HepG2 (cell line): ENCODE measurements around the gene ZDHHC14. TPM values are rescaled to one million over a fixed set of nuclear protein-coding genes. Genes with fewer than 3 reads are reported as not detected.

ENCODE experiments used
- ATAC-seq: fragments of 200-7000 bp; cut with Tn5 transposase; 3 replicates; pipeline ENCODE4 v1.9.1; 2020; ENCODE audit warnings: mild to moderate bottlenecking, moderate library complexity
- BruUV-seq: library from RNA; stranded (reverse); fragments of 400-500 nt; replicated peaks from 2 replicates; lab custom pipeline; 2021; lab: Mats Ljungman, UMichigan
- CTCF ChIA-PET: fragments of 300-600 bp; formaldehyde crosslinking; extraction: SDS; loops from one replicate; lab custom pipeline; 2021; ENCODE audit warnings: low total read pairs, inconsistent platforms, low intra/inter-chr PET ratio; lab: Yijun Ruan, JAX
- POLR2A ChIA-PET: fragments of 350-600 bp; sonication (Branson Sonifier 250); formaldehyde crosslinking; loops from one replicate; lab custom pipeline; 2020; ENCODE audit warnings: antibody characterized with exemption, inconsistent platforms; lab: Yijun Ruan, JAX
- DNase-seq: peaks from one replicate; pipeline ENCODE4 v3.0.0-alpha.2; 2015; ENCODE audit warnings: low spot score
- FAIRE-seq: peaks from 3 replicates; lab custom pipeline; 2011; peaks lifted over from hg19 to GRCh38; lab: Jason Lieb, UNC
- H2AFZ ChIP-seq: one replicate; pipeline ENCODE4 v1.6.1; 2011; ENCODE audit warnings: low read length, inconsistent platforms
- H3K27ac ChIP-seq: fragments of 300-600 bp; 3 replicates; pipeline ENCODE4 v1.8.0; 2011; ENCODE audit warnings: mixed run types, mild to moderate bottlenecking, mixed read lengths, low read length, inconsistent platforms; ENCODE audit not compliant: insufficient read depth; ENCODE audit errors: extremely low read length
- H3K27me3 ChIP-seq, 2 experiments: fragments of 200-600 bp in 1 of 2; 2 replicates in 1 of 2; 3 replicates in 1 of 2; pipeline versions ENCODE4 v1.6.0 to v1.8.0; 2011; ENCODE audit warnings: low read length in 2 of 2, mild to moderate bottlenecking in 2 of 2, moderate library complexity in 2 of 2, inconsistent platforms in 1 of 2; ENCODE audit not compliant: insufficient read depth in 2 of 2, control insufficient read depth in 1 of 2
- H3K36me3 ChIP-seq, 2 experiments: fragments of 200-600 bp in 1 of 2; replicated peaks in 1 of 2; 2 replicates in 1 of 2; 3 replicates in 1 of 2; pipeline versions ENCODE4 v1.5.1 to v1.8.0; 2011; ENCODE audit warnings: low read length in 2 of 2, inconsistent platforms in 1 of 2; ENCODE audit not compliant: insufficient read depth in 2 of 2, control insufficient read depth in 1 of 2
- H3K4me1 ChIP-seq: 2 replicates; pipeline ENCODE4 v1.5.1; 2012; ENCODE audit warnings: low read length, inconsistent platforms; ENCODE audit not compliant: insufficient read depth
- H3K4me2 ChIP-seq: 2 replicates; pipeline ENCODE4 v1.6.0; 2011; ENCODE audit warnings: low read depth, low read length, inconsistent platforms
- H3K4me3 ChIP-seq, 3 experiments: fragments of 200-600 bp in 1 of 3; sonication (generic), shearing (Covaris generic) in 1 of 3; replicated peaks in 1 of 3; 2 replicates each; pipeline ENCODE4 v1.5.1; 2011 to 2016; ENCODE audit warnings: low read length in 3 of 3, inconsistent platforms in 2 of 3, low read depth in 2 of 3, mild to moderate bottlenecking in 2 of 3, control low read depth in 1 of 3, mixed read lengths in 1 of 3; ENCODE audit not compliant: insufficient read depth in 1 of 3
- H3K79me2 ChIP-seq: one replicate; pipeline ENCODE4 v1.6.1; 2011; ENCODE audit warnings: low read length, inconsistent platforms; ENCODE audit not compliant: insufficient read depth
- H3K9ac ChIP-seq: 2 replicates; pipeline ENCODE4 v1.6.0; 2011; ENCODE audit warnings: mild to moderate bottlenecking, low read depth, low read length, inconsistent platforms; ENCODE audit not compliant: insufficient read depth
- H3K9me3 ChIP-seq: 2 replicates; pipeline ENCODE4 v1.5.1; 2012; ENCODE audit warnings: mild to moderate bottlenecking, low read length
- H4K20me1 ChIP-seq: 2 replicates; pipeline ENCODE4 v1.6.0; 2011; ENCODE audit warnings: inconsistent platforms, mild to moderate bottlenecking, low read length, moderate library complexity; ENCODE audit not compliant: insufficient read depth
- KLF13 ChIP-seq: sonication (generic); formaldehyde crosslinking; IDR thresholded peaks from 2 replicates; pipeline ENCODE4 v1.4.0; 2020; ENCODE audit warnings: mild to moderate bottlenecking, missing genetic modification reagents
- ZNF567 ChIP-seq: sonication (generic); formaldehyde crosslinking; IDR thresholded peaks from 2 replicates; pipeline ENCODE4 v1.8.1; 2023; ENCODE audit warnings: mild to moderate bottlenecking, missing genetic modification reagents, borderline replicate concordance
- WGBS: methylation state at CpG from one replicate; pipeline ENCODE4 v1.1.6; 2017; ENCODE audit warnings: low lambda C conversion rate; 5-methylcytosine and 5-hydroxymethylcytosine counted together
- in situ Hi-C: cut with HindIII; loops from 2 replicates; pipeline ENCODE4 v1.10.0; 2017; ENCODE audit warnings: low pct_unique_long_range_greater_than_20kb; ENCODE audit not compliant: extremely low pct_ligation_motif_present
- intact Hi-C: fragments of 100-400 bp; cut with micrococcal nuclease; formaldehyde crosslinking; loops from one replicate; pipeline ENCODE4 v1.10.0; 2022; ENCODE audit not compliant: unreplicated experiment
- polyA plus RNA-seq, 8 experiments: library from polyadenylated mRNA; depleted of rRNA in 3 of 8; stranded (reverse) in 7 of 8; unstranded in 1 of 8; fragments of >200 nt; fragmentation: Illumina TruSeq in 4 of 8; extraction: Trizol in 4 of 8; gene quantifications; 2 replicates each; pipeline versions ENCODE4 v1.2.1 to v1.2.3, GENCODE V29; 2011 to 2016; ENCODE audit warnings: low read depth in 4 of 8, missing spikeins in 1 of 8, mixed read lengths in 1 of 8; ENCODE audit not compliant: insufficient read depth in 1 of 8
- total RNA-seq, 5 experiments: library from RNA; depleted of rRNA; stranded (reverse); fragments of >200 nt; fragmentation: Illumina TruSeq; extraction: Trizol; gene quantifications; 2 replicates each; pipeline ENCODE4 v1.2.3, GENCODE V29; 2016; ENCODE audit warnings: low read depth in 1 of 5
- TF ChIP-seq, protein P1 (sequence below): sonication (generic); formaldehyde crosslinking; IDR thresholded peaks from 2 replicates; pipeline ENCODE4 v1.5.0; 2020; ENCODE audit warnings: mild to moderate bottlenecking, missing genetic modification reagents, borderline replicate concordance

Gene ZDHHC14
- total and polyA plus RNA-seq, 2 of the 13 experiments (the other 11 are each of a cell fraction or from before 2014, with no cell fraction given) = 3.7 to 9.5 TPM

DNA sequence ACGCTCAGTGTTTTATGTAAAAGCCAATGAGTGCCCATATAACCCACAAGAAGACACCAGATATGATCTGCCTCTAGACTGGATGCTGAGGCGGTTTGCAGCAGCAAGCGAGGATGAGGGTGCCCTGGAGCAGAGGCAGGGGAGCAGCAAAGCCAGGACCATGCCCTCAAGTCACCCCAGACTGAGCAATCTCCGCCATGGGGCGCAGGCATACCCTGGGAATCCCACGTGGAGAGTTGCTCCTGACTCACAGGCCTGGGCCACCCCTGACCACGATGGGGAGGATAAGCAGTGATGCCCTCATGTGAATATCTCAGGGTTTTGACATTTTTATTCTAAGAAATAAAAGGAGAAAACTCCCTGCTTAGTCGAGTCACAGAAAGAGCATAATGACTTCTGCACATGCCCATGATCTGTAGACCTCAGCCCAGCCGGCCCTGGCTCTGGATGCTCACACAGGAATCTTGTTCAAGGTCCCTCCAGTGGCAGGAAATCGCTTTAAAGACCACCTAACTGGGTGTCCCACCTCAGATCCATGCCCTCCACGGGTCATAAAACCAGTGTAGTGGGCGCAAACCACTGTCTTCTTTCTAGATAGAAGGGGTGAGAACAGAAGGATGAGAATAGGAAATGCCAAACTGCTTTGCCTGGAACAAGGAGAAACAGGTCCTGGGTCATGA, 303.8 kb downstream of the ZDHHC14 start:
- POLR2A ChIA-PET = no interaction called here
- H3K27ac ChIP-seq = no peak overlapping the region
- intact Hi-C loops = no loop called here

More for the DNA sequence above, 303.8 kb downstream of the ZDHHC14 start:
- no peak for FAIRE-seq
- TF ChIP-seq ZNF567 (CRISPR knock-in tag) (no peak), KLF13 (CRISPR knock-in tag) (no peak)
- TF ChIP-seq, protein P1, sequence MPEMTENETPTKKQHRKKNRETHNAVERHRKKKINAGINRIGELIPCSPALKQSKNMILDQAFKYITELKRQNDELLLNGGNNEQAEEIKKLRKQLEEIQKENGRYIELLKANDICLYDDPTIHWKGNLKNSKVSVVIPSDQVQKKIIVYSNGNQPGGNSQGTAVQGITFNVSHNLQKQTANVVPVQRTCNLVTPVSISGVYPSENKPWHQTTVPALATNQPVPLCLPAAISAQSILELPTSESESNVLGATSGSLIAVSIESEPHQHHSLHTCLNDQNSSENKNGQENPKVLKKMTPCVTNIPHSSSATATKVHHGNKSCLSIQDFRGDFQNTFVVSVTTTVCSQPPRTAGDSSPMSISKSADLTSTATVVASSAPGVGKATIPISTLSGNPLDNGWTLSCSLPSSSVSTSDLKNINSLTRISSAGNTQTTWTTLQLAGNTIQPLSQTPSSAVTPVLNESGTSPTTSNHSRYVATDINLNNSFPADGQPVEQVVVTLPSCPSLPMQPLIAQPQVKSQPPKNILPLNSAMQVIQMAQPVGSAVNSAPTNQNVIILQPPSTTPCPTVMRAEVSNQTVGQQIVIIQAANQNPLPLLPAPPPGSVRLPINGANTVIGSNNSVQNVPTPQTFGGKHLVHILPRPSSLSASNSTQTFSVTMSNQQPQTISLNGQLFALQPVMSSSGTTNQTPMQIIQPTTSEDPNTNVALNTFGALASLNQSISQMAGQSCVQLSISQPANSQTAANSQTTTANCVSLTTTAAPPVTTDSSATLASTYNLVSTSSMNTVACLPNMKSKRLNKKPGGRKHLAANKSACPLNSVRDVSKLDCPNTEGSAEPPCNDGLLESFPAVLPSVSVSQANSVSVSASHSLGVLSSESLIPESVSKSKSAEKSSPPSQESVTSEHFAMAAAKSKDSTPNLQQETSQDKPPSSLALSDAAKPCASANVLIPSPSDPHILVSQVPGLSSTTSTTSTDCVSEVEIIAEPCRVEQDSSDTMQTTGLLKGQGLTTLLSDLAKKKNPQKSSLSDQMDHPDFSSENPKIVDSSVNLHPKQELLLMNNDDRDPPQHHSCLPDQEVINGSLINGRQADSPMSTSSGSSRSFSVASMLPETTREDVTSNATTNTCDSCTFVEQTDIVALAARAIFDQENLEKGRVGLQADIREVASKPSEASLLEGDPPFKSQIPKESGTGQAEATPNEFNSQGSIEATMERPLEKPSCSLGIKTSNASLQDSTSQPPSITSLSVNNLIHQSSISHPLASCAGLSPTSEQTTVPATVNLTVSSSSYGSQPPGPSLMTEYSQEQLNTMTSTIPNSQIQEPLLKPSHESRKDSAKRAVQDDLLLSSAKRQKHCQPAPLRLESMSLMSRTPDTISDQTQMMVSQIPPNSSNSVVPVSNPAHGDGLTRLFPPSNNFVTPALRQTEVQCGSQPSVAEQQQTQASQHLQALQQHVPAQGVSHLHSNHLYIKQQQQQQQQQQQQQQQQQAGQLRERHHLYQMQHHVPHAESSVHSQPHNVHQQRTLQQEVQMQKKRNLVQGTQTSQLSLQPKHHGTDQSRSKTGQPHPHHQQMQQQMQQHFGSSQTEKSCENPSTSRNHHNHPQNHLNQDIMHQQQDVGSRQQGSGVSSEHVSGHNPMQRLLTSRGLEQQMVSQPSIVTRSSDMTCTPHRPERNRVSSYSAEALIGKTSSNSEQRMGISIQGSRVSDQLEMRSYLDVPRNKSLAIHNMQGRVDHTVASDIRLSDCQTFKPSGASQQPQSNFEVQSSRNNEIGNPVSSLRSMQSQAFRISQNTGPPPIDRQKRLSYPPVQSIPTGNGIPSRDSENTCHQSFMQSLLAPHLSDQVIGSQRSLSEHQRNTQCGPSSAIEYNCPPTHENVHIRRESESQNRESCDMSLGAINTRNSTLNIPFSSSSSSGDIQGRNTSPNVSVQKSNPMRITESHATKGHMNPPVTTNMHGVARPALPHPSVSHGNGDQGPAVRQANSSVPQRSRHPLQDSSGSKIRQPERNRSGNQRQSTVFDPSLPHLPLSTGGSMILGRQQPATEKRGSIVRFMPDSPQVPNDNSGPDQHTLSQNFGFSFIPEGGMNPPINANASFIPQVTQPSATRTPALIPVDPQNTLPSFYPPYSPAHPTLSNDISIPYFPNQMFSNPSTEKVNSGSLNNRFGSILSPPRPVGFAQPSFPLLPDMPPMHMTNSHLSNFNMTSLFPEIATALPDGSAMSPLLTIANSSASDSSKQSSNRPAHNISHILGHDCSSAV (CRISPR knock-in tag) = no peak
- TF ChIP-seq, all 625 proteins: peak for 0
- H3K79me2 ChIP-seq = no peaks in the 10 kb centered on the region
- H3K9me3 ChIP-seq = no peaks in the 10 kb centered on the region
- peaks cover 5 to 10% of the 10 kb centered on the region in 2 experiments; a peak in 3 of 5 replicates for H3K27me3 ChIP-seq
- no peak for ATAC-seq
- no peak overlapping the region for H2AFZ ChIP-seq
- no TSS peak for BruUV-seq
- WGBS = 35% methylated on average over 8 of the region's 12 CpGs
- in situ Hi-C loops = no loop called here
- H3K4me2 ChIP-seq = no peak overlapping the region
- H3K4me1 ChIP-seq = peaks cover 12% of the 10 kb centered on the region
- H3K36me3 ChIP-seq = no peaks in the 10 kb centered on the region
- H3K9ac ChIP-seq = no peak overlapping the region
- H4K20me1 ChIP-seq = no peaks in the 10 kb centered on the region
- no peak for DNase-seq
- no peak overlapping the region for H3K4me3 ChIP-seq
- CTCF ChIA-PET = no interaction called here
